Measurements from ENCODE around the gene PLCH2.

PLCH2 gene

DNA sequence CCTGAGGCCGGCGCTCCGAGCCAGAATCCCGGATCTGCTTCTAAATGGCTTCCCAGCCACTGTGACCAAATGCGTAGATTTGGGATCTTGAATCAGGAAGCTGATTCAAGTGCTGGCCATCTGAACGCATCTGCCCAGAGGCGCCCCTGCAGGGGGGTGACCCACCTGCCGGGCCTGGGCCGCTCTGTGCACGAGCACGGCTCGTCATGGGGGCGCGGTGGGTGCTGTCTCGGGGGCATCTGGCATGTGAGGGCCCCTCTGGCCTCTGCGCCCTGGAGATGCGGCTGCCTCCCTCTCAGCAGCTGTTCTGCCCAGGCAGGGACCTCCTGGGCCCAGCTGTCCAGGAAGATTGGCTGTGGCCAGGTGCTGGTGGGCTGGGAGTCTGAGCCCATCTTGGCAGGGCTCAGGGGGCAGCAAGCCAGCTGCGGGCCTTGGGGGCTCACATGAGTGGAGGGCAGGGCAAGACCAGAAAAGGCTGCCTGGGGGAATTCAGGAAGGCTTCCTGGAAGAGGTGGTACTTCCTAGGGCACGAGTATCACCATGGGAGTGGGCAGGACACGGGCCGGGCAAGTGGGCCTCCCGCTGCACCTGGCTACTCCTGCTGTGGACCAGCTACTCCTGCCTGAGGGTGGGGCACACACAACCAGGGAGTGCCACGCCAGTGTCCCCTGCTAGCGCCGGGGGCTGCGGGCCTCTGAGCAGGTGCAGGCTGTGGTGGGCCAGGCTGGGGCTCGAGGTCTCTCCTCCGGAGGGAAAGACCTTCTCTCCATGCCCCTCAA lies 25.1 kb downstream of the PLCH2 start:
- no peak for DNase-seq

DNA sequence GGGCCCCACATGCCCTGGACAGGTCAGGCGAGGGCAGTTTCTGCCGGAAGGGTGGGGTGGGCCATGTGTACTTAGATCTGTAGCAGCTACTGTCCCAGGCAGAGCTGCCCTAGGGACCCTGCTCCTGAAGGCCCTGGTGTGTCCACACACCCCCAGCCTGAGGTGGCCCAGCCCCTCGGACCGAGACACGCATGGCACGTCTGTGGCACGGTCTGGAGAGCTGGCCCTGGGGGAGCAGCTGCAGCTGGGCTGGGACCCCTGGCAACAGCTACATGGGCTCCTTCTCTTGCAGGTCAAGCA lies 25.7 kb downstream of the PLCH2 start:
- DNase-seq, result no peak

DNA sequence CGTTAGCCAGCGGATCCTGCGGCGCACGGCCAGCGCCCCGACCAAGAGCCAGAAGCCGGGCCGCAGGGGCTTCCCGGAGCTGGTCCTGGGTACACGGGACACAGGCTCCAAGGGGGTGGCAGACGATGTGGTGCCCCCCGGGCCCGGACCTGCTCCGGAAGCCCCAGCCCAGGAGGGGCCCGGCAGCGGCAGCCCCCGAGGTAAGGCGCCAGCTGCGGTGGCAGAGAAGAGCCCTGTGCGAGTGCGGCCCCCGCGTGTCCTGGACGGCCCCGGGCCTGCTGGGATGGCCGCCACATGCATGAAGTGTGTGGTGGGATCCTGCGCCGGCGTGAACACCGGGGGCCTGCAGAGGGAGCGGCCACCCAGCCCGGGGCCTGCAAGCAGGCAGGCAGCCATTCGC lies 26.1 kb downstream of the PLCH2 start:
- no peak for DNase-seq

DNA sequence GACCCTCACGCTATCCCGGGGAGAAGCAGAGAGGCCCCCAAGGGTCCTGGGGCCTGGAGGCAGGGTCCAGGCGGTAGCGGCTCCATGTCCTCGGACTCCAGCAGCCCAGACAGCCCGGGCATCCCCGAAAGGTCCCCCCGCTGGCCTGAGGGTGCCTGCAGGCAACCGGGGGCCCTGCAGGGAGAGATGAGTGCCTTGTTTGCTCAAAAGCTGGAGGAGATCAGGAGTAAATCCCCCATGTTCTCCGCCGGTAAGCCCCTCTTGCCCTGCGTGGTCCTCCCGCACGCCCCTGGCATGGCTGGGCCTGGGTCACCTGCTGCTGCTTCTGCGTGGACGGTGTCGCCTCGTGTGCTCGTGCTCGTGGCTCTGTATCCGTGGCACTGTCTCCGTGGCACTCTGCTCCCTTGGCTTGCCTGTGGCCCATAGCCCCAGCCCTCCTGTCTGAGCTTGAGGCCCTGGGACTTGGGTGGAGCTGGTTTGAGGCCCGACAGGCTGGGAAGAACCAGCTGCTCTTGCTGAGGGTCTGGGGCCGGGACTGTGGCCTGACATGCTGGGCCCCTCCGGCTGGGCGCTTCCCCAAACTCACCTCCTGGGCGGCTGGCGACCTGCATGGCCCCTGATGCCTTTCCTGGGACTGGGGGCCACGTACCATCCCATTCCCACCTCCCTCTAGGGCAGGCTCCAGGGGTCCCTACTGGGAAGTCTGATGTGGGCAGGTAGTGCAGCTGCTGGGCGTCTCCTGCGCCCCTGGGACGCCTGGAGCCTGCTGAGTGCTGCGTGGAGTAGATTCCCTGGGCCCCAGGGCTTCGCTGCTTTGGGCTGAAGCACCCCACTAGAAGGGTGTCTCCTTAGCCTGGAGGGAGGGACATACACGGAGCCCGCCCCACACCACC lies 26.8 kb downstream of the PLCH2 start:
- no peak for DNase-seq

DNA sequence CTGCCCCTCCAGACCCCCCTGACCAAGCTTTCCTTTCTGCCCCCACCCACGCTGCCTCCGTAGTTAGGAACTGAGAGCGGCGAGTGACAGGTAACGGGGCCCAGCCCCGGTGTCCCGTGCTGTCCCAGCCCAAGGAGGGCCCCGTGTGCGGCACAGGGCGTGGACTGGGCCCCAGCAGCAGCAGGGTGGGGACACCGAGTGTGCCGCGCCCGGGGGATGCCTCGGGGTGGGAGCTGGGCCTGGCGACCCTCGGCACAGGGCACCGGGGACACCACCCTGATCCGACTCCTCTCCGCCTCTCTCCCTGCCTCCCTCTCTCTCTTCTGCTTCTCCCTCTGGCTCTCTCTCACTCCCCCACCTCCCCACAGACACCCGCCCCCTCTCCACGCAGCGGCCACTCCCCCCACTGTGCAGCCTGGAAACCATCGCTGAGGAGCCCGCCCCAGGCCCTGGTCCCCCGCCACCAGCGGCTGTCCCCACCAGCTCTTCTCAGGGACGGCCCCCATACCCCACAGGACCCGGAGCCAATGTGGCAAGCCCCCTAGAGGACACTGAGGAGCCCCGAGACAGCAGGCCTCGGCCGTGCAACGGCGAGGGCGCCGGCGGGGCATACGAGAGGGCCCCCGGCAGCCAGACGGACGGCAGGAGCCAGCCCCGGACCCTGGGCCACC lies 27.6 kb downstream of the PLCH2 start:
- no peak for DNase-seq

DNA sequence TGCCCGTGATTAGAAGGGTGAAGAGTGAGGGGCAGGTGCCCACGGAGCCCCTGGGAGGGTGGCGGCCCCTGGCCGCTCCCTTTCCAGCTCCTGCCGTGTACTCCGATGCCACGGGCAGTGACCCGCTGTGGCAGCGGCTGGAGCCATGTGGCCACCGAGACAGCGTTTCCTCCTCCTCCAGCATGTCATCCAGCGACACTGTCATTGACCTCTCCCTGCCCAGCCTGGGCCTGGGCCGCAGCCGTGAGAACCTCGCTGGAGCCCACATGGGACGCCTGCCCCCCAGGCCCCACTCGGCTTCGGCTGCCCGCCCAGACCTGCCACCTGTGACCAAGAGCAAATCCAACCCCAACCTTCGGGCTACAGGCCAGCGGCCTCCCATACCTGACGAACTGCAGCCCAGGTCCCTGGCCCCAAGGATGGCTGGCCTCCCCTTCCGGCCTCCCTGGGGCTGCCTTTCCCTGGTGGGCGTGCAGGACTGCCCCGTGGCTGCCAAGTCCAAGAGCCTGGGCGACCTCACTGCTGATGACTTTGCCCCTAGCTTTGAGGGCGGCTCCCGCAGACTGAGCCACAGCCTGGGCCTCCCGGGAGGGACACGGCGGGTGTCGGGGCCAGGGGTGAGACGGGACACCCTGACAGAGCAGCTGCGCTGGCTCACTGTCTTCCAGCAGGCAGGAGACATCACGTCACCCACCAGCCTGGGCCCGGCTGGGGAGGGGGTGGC lies 28.3 kb downstream of the PLCH2 start:
- DNase-seq, result no peak

DNA sequence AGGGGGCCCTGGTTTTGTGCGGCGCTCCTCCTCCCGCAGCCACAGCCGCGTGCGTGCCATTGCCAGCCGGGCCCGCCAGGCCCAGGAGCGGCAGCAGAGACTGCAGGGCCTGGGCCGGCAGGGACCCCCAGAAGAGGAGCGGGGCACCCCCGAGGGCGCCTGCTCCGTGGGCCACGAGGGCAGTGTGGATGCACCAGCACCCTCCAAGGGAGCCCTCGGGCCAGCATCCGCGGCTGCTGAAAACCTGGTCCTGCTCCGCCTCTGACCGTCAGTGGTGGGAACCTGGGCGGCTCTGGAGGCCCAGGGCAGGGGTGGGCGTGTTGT lies 28.8 kb downstream of the PLCH2 start:
- no peak for DNase-seq

DNA sequence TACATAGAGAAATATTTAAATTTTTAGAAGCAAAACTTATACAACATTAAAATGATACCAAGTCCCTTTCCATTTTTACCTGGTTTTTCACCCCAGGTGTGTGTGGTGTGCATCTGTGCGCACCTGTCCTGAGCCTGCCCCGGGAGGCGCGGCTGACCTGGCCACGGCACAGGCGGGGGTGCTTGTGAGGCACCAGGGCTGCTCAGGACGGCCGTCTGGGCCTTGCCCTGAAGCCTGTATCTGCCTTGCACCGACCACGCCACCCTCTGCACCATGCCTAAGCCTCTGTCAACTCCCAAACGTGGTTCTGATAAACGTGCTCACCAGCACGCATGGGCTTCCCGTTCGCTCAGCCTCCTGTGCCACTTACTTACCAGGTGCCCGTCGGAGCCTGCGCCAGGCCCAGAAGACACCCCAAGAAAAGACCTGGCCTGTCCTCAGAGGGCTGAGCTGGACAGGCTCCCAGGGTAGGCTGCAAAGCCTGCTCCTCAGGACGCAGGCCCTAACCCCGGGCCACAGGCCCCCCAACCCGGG lies 29.4 kb downstream of the PLCH2 start:
- DNase-seq, result no peak

DNA sequence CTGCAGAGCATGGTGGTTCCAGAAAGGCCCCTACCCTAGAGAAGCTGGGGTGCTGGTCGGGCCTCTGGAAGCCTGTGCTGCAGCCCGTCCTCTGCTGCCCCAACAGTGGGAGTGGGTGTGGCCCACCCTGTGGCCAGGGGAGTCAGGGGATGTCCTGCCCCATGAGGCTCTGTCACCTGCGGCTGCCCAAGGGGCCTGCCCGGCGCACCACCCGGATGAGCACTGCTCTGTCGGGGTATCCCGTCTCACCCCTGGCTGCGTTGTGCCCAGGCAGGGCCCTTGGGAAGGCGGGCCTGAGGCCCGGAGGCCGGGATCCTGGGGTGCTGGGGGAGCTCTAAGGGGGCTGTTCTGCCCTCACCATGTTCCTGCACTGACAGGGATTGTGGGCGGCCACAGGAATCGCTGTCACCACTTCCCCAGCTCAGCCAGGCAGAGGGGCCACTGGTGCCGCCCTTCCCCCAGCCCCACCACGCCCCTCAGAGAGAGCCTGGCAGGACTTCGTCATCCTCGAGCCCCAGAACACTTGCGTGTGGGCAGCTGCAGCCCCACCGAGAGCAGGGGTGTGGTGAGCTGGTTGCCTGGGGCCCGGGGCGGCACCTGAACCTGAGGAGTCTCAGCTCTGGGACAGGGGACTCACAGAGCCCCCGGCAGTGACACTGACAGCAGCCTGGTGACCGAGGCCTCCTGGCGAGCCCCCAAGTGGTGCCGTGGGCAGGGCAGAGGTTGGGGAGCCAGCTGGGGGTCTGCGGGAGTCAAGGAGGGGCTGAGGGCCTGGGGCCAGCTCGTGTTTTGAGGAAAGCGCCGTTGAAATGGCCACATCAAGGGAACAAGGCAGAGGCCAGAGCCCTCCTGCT lies 30.1 kb downstream of the PLCH2 start:
- no peak for DNase-seq

DNA sequence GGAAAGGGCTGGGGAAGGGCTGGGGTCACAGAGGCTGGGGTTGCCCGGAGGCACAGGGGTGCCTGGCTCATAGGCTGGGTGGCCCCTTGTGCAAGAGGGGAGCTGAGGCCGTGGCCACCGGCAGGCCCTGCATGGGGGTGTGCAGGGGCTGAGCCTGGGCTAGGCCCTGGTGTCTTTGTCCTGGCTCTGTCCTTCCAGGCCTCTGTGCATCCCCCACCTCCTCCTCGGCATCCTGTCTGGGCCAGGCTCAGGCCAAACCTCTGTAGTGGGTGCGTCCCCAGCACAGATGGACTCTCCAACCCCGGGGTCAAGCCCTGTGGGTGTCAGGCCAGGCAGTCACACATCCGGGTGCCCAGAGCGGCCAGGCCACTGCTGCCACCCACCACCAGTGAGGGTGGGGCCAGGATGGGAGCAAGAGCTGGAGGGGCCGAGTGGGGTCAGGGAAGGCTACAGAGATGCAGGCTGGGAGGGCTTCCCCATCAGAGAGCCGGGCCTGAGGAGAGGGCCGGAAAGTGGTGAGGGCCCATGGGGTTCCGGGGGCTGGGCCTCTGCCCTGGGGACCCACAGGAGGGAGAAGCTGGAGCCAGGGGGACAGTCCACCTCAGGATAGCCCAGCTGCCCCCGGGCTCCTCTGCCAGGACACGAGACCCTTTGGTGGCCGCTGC lies 30.9 kb downstream of the PLCH2 start:
- no peak for DNase-seq

DNA sequence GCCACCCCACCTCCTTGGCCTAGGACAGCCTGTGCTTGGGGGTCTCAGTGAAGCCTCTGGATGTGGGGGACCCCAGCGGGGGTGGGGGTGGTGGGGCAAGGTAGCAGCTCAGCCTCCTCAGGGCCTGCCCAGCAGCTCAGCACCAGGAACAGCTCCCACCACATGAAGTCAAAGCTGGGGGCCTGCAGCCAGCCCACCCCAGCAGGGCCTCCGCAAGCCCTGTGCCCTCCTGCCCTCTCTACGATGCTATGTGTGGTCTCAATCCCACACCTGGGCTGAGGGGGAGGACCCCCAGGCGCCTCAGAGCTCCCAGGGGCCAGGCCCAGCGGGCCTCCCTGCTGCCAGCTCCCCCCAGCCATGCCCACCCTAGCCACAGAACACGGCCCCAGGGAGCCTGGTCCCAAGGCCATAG lies 31.7 kb downstream of the PLCH2 start:
- DNase-seq, result no peak

DNA sequence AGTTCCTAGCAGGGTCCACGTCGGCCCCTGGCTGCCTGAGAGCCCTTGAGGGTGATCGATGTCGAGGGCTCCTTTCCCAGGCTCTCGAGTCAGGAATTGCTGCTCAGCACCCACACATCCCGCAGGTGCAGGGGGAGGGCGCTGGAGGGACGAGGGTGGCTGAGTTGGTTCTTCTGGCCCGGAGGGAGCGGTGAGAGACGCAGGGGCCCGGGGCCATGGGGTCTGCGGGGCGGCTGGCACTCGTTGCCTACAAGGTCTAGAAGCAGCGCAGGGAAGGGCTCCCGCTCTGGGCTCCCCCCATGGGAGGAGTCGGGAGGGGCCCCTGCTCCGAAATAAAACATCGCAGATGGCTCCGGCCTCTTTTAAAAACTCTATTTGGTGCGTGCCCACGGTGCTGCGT lies 32.1 kb downstream of the PLCH2 start:
- DNase-seq, result no peak

DNA sequence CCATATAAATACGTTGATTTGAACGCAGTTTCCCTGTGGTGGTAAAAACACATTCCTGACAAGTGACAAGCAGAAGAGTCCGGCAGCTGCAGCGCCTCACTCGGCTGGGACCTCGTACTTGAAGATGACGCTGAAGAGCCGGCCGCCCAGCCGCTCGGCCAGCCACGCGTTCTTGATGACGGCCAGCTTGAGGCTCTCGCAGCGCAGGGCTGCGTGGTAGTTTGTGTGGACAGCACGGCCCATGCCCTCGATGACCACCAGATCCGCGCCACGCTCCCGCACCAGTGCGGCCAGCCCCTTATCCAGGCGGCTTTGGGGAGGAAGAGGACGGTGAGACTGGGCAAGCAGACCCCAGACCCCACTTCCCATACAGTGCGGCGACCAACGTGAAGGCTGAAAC lies 32.7 kb downstream of the PLCH2 start:
- DNase-seq, result no peak

DNA sequence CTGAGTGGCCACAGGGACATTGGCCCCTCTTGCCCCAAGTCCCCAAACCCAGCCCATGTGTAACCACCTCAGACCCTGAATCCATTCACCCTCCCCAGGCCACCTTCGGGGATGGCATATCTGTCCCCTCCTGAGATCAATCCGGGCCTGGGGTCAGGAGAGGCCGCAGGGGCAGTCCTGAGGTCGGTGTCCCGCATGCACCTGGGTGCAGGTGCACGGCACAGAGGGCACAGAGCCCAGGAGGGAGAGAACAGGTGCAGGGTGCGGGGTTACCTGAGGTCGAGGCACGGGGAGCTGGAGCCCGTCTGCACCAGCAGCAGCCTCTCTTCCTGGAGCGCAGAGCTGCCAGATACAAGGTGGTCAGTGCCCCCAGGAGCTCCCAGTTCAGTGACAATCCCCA lies 33.5 kb downstream of the PLCH2 start:
- no peak for DNase-seq

DNA sequence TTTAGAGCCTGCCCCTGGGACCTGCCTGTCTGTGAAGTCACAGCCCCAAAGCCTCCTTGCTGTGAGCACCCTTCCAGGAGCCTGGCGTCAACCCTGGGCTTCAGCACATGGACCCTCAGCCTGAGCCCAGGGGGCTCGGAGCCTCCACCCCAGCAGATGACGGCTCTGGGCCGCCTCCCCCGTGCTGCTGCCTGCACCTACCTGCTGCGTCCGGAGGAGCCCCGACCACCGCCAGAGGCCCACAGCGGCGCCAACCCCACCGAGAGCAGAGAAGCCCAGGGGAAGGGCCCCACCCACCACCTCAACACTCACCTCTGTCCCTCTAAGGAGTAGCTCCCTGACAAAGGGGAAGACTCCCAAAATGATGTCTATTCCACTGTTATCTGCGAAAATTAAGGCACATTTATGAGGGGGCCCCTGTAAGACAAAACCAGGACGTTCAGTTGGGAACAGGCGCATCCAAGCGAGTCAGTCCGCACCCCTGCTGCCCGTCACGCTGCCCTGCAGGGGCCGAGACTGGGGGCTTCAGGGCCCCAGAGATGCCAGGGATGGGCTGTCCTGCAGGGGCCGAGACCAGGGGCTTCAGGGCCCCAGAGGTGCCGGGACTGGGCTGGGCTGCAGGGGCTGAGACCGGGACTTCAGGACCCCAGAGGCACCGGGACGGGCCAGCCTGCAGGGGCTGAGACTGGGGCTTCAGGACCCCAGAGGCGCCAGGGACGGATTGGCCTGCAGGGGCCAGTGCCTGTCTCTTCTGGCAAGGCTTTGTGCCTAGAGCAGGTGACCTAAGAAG lies 34.5 kb downstream of the PLCH2 start:
- no peak for DNase-seq

DNA sequence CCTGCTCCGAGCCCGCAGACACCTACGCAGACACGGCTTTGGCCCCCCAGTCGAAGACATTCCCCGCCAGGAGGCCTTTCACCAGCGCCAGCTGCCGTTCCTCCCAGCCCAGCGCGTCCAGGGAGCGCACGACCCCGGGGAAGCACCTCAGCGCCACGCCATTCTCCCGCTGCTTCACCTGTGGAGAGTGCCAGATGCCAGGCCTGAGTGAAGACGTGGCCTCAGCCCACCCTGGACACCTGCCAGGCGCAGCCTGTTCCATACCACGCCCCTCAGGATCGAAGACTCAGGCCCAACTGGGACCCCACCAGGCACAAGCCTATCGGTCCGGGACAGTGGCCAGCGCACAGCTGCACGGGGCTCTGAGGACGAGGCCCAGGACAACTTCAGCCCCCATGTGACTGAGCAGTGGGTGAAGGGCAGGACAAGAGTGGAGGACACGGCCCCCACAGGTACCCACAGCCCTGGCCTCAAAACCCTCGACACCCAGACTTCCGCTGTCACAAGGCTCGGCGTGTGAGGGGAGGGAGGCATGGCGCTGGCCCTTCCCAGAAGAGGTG lies 36.9 kb downstream of the PLCH2 start:
- no peak for DNase-seq

DNA sequence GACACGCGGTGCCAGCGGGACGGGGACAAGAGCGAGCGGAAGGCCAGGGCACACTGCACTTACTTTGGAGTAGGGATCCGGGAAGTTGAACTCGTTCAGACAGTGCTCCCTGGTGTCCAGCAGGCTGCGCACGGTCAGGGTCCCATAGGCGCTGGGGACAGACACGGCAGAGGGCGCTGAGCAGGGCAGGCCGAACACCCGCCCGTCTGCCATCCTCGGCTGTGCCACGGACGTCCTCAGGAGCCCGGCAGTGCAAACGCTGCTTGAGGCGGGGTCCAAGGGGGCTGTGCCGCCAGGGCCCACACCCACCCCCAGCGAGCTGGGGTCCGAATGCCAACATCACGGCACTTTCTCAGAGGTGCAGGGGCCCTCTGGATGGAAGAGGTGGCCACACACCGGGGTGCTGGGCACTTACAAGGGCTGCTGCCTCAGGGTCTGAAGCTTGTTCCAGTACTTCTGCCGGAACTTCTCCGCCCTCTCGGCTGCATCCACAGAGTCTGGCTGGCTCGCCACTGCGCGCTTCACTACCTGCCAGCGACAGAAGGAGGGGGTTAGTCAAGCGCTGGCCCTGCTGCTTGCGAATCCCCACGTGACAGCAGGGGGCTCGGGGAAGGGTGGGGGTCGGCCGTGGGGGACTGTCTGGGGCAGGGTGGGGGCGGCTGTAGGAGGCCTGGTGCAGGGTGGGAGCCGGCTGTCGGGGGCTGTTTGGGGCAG lies 38.0 kb downstream of the PLCH2 start:
- DNase-seq, result no peak

DNA sequence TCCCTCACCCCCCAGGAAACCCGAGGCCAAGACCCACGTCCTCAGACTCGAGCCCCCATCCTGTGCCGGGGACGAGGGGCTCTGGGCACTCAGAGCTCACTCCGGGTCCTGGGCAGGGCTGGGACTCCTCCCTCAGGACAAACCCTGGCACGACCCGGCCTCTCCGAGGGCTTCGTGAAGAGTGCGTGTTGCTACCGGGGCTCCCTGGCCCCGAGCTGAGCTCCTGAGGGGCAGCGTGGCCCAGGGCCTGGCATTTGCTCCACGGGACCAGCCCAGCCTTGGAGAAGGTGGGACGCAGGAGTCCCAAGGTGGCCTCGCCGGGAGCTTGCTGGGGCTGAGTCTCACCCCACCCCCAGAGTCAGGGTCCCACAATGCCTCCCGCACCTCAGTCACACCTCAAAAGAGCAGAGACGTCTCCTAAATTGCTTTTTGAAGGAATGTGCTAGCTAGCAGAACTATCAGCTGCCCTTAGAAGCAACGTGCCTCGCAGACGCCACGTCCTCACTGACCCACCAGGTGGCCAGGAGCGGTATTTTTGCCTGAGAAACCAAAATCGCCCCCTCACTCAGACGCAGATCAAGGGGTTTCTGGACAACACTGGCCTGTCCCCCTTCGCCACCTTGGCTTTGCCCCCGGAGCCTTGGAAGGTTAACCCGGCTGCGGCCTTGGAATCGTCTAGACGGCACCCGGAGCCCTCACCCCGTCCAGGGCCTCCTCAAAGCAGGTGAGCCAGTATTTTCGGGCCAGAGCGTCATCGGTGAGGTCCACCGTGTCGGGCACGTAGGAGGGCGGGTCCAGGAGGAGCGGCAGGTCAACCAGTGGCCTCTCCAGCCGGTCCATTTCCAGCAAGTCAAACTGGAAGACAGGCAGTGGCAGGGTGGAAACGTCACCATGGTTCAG lies 39.0 kb downstream of the PLCH2 start:
- no peak for DNase-seq

DNA sequence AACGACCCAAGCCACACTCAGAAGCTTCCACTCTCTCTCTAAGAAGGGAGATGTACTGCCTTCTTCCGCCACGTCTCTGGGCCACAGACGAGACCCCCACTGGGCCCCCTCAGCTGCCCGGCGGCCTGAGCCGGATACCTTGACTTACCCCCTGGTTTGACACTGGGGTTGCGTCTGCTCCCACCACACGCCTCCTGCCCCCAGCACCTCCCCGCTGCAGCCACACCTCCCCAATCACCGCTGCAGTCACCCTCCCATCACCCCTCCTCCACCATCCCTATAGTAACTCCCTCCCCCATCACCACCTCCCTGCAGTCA lies 39.6 kb downstream of the PLCH2 start:
- no peak for DNase-seq

All from central memory CD4-positive, alpha-beta T cell (primary cell).